GM13977 (cell line): ENCODE results near the gene KHSRP.

ENCODE experiments used
- DNase-seq: peaks from one replicate; pipeline ENCODE4 v3.0.0; 2012; ENCODE audit warnings: low spot score
- CTCF ChIP-seq: IDR thresholded peaks from 2 replicates; pipeline ENCODE4 v1.5.1; 2012; ENCODE audit warnings: mild to moderate bottlenecking, control low read depth; ENCODE audit not compliant: insufficient read depth; ENCODE audit errors: extremely low read depth, missing control alignments
- in situ Hi-C: fragments of 300-500 bp; cut with MboI; formaldehyde crosslinking; loops from one replicate; pipeline ENCODE4 v1.12.0; 2022; ENCODE audit warnings: low sequenced_read_pairs, low pct_unique_long_range_greater_than_20kb, mixed read lengths, inconsistent platforms; ENCODE audit not compliant: unreplicated experiment

The KHSRP gene

GRCh38 chr19:6374161-6374709 lies 50.4 kb downstream of the KHSRP start:
- TF ChIP-seq CTCF, result no peak
- no peak for DNase-seq
- in situ Hi-C loops, result no loop called here

GRCh38 chr19:6373813-6374108 lies 50.9 kb downstream of the KHSRP start:
- in situ Hi-C loops, result no loop called here
- peak; percentile 42 for DNase-seq

GRCh38 chr19:6373096-6373812 lies 51.4 kb downstream of the KHSRP start:
- TF ChIP-seq CTCF, result no peak
- peak; percentile 99 for DNase-seq
- in situ Hi-C loops, result no loop called here

More at GRCh38 chr19:6373813-6374108, 50.9 kb downstream of the KHSRP start:
- TF ChIP-seq CTCF, result no peak

- in situ Hi-C loops, result no loop called here
- DNase-seq, result peak; percentile 95
- TF ChIP-seq CTCF, result no peak
Observed at GRCh38 chr19:6372594-6373095, 52.0 kb downstream of the KHSRP start, which contains the start of gene ALKBH7. Gene ALKBH7 (plus strand): TSS chr19:6372794. CDS start chr19:6372821, 27 bp downstream.

GRCh38 chr19:6364353-6364752 lies 60.3 kb downstream of the KHSRP start:
- no peak for DNase-seq
- in situ Hi-C loops, result no loop called here
- TF ChIP-seq CTCF, result no peak
